Prostate gland (tissue), 2 donors: Measurements from ENCODE around the gene TANC1.

Experiments
- POLR2A ChIP-seq: fragments of 450-650 bp; IDR thresholded peaks from one replicate; pipeline ENCODE4 v1.6.1; 2016; ENCODE audit warnings: antibody characterized with exemption, mild to moderate bottlenecking
- TF ChIP-seq, protein P1 (sequence below), 4 experiments: fragments of 200-600 bp in 2 of 4; fragments of 450-650 bp in 2 of 4; sonication (generic) in 2 of 4; IDR thresholded peaks; 1 replicate in 3 of 4; 2 replicates in 1 of 4; pipeline ENCODE4 v1.5.1; 2016 to 2019; ENCODE audit warnings: antibody characterized with exemption in 4 of 4, mild to moderate bottlenecking in 2 of 4, moderate library complexity in 2 of 4

DNA sequence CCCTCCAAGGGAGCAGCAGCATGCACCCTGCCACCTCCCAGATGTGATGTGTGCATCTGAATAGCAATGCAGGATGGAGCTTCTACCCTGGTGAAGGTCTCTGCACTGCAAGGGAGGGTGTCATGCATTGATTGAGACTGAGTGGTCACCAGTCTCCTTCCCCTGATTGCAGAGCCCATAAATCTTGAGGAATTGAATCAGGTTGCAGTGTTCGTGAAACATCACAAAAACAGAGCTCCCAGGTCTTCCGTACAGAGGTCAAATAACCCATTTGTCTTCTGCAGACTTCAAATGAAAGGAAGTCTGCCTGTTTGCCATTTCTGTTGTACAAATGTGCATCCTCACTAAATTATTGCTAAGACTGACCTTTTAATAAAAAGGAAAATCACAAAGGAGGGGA, 181.3 kb downstream of the TANC1 start:
- TF ChIP-seq, protein P1, sequence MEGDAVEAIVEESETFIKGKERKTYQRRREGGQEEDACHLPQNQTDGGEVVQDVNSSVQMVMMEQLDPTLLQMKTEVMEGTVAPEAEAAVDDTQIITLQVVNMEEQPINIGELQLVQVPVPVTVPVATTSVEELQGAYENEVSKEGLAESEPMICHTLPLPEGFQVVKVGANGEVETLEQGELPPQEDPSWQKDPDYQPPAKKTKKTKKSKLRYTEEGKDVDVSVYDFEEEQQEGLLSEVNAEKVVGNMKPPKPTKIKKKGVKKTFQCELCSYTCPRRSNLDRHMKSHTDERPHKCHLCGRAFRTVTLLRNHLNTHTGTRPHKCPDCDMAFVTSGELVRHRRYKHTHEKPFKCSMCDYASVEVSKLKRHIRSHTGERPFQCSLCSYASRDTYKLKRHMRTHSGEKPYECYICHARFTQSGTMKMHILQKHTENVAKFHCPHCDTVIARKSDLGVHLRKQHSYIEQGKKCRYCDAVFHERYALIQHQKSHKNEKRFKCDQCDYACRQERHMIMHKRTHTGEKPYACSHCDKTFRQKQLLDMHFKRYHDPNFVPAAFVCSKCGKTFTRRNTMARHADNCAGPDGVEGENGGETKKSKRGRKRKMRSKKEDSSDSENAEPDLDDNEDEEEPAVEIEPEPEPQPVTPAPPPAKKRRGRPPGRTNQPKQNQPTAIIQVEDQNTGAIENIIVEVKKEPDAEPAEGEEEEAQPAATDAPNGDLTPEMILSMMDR (IDR thresholded peaks at IDR 0.05) = no peak
- no peak for TF ChIP-seq POLR2A
